H1 (cell line): ENCODE measurements around the gene AVPI1.

Source experiments
- CHD2 ChIP-seq: IDR thresholded peaks from 2 replicates; pipeline ENCODE4 v1.6.1; 2012; ENCODE audit warnings: low read length, improper control_type of control experiment
- CREB1 ChIP-seq: IDR thresholded peaks from 2 replicates; pipeline ENCODE4 v1.6.1; 2012; ENCODE audit warnings: inconsistent platforms
- CTCF ChIP-seq, 3 experiments: IDR thresholded peaks; 1 replicate in 2 of 3; 2 replicates in 1 of 3; pipeline versions ENCODE4 v1.5.1 to v1.6.1; 2011; ENCODE audit warnings: low read length in 3 of 3, mild to moderate bottlenecking in 3 of 3, inconsistent platforms in 2 of 3, low read depth in 1 of 3, moderate library complexity in 1 of 3; ENCODE audit not compliant: insufficient read depth in 1 of 3; ENCODE audit errors: control extremely low read depth in 1 of 3
- JUN ChIP-seq: IDR thresholded peaks from 2 replicates; pipeline ENCODE4 v1.6.1; 2011; ENCODE audit warnings: low read depth, mild to moderate bottlenecking, improper control_type of control experiment, low read length
- JUND ChIP-seq: IDR thresholded peaks from 2 replicates; pipeline ENCODE4 v1.6.1; 2011; ENCODE audit warnings: mild to moderate bottlenecking, improper control_type of control experiment, low read length
- PHF8 ChIP-seq: fragments of 200-600 bp; sonication (generic); conservative IDR thresholded peaks from 2 replicates; pipeline ENCODE4 v1.7.1; 2012; ENCODE audit warnings: low read depth, mild to moderate bottlenecking, inconsistent platforms, low read length, moderate library complexity
- POLR2A ChIP-seq, 2 experiments: IDR thresholded peaks; 1 replicate in 1 of 2; 2 replicates in 1 of 2; pipeline ENCODE4 v1.6.1; 2011; ENCODE audit warnings: low read depth in 2 of 2, low read length in 2 of 2, mild to moderate bottlenecking in 2 of 2; ENCODE audit errors: control extremely low read depth in 1 of 2
- POLR2AphosphoS5 ChIP-seq: IDR thresholded peaks from 2 replicates; pipeline ENCODE4 v1.6.1; 2011; ENCODE audit warnings: low read depth, low read length
- RAD21 ChIP-seq, 2 experiments: IDR thresholded peaks in 1 of 2; conservative IDR thresholded peaks in 1 of 2; 2 replicates each; pipeline ENCODE4 v1.6.1; 2011; ENCODE audit warnings: low read depth in 2 of 2, low read length in 2 of 2, improper control_type of control experiment in 1 of 2, inconsistent platforms in 1 of 2, mild to moderate bottlenecking in 1 of 2, moderate library complexity in 1 of 2
- SUZ12 ChIP-seq: fragments of 200-600 bp; sonication (generic); IDR thresholded peaks from 2 replicates; pipeline ENCODE4 v1.6.1; 2012; ENCODE audit warnings: mild to moderate bottlenecking, inconsistent platforms, low read length, moderate library complexity, mixed read lengths

GRCh38 chr10:97635577-97635976 lies 51.5 kb downstream of the AVPI1 start:
- TF ChIP-seq JUND (no peak), CTCF (IDR thresholded peaks at IDR 0.05; ENCODE audit: control extremely low read depth in 1 of 3, insufficient read depth in 1 of 3, low read depth in 1 of 3, low read length in 3 of 3) (no peak), CREB1 (no peak), POLR2AphosphoS5 (no peak), POLR2A (IDR thresholded peaks at IDR 0.05; ENCODE audit: control extremely low read depth in 1 of 2, low read depth in 2 of 2, low read length in 2 of 2) (no peak), CHD2 (no peak), PHF8 (no peak), JUN (no peak), SUZ12 (no peak), RAD21 (IDR thresholded peaks at IDR 0.05 in 1 of 2, conservative IDR thresholded peaks at IDR 0.05 in 1 of 2; ENCODE audit: low read depth in 2 of 2, low read length in 2 of 2) (no peak)
